Parathyroid adenoma (tissue), 2 donors: ENCODE results near the gene MSI2.

Source experiments
- H2AFZ ChIP-seq: fragments of 300-600 bp; sonication (generic); one replicate; pipeline ENCODE4 v1.7.0; 2017; ENCODE audit warnings: antibody characterized with exemption, mild to moderate bottlenecking
- H3K27ac ChIP-seq: fragments of 300-600 bp; sonication (generic); one replicate; pipeline ENCODE4 v1.7.0; 2017
- H3K27me3 ChIP-seq: fragments of 300-600 bp; sonication (generic); one replicate; pipeline ENCODE4 v1.7.0; 2017; ENCODE audit warnings: low read length; ENCODE audit not compliant: control insufficient read depth, insufficient read depth
- H3K36me3 ChIP-seq: fragments of 300-600 bp; sonication (generic); one replicate; pipeline ENCODE4 v1.7.0; 2017; ENCODE audit warnings: low read length; ENCODE audit not compliant: control insufficient read depth, insufficient read depth
- H3K4me1 ChIP-seq: fragments of 300-600 bp; sonication (generic); one replicate; pipeline ENCODE4 v1.7.0; 2017; ENCODE audit warnings: control low read depth
- H3K4me2 ChIP-seq: fragments of 300-600 bp; sonication (generic); one replicate; pipeline ENCODE4 v1.7.0; 2017; ENCODE audit warnings: low read length
- H3K4me3 ChIP-seq: fragments of 300-600 bp; sonication (generic); one replicate; pipeline ENCODE4 v1.7.0; 2017; ENCODE audit warnings: low read depth, low read length
- H3K79me2 ChIP-seq: fragments of 300-600 bp; sonication (generic); one replicate; pipeline ENCODE4 v1.7.0; 2017; ENCODE audit warnings: control low read depth
- H3K9ac ChIP-seq: fragments of 300-600 bp; sonication (generic); one replicate; pipeline ENCODE4 v1.7.0; 2017; ENCODE audit warnings: mild to moderate bottlenecking
- H3K9me3 ChIP-seq: fragments of 300-600 bp; sonication (generic); one replicate; pipeline ENCODE4 v1.7.0; 2017; ENCODE audit warnings: low read length; ENCODE audit not compliant: control insufficient read depth
- TF ChIP-seq, protein P1 (sequence below): fragments of 300-600 bp; sonication (generic); IDR thresholded peaks from one replicate; pipeline ENCODE4 v1.7.0; 2017; ENCODE audit warnings: antibody characterized with exemption, mild to moderate bottlenecking
- donor health status: primary hyperparathyroidism.

The MSI2 gene

DNA sequence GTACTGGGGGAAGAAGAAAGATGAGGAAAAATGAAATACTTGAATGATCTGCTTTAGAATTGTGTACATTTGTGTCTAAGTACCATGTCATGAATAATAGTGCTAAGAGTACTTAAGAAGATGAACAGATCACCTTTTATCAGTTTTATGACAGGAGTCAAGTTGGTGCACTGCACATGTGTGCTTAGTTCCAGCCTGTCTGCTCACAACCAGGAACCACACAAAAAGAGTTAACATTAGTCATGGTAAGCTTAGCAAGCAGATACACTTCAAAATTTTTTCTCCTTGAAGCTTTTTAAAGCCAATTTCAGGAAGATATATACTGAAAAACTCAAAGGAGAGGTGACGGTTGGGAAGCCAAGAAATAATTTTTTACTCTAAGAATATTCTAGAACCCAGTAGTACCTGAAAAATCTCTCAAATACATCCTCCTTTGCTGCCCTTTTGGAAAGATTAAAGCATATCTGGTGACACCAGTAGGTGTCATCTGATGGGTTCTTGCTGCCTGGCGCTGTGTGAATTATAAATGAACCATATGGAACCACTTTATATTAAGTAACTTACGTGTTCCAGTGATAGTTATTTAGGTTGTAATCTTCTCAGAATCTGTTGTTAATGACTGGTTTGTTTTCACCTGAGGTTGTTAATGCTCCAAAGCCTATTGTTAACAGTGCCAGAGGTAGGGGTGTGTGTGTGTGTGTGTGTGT, 93.4 kb downstream of the MSI2 start:
- no peak overlapping the region for H2AFZ ChIP-seq
- no peaks in the 10 kb centered on the region for H3K27me3 ChIP-seq
- TF ChIP-seq, protein P1, sequence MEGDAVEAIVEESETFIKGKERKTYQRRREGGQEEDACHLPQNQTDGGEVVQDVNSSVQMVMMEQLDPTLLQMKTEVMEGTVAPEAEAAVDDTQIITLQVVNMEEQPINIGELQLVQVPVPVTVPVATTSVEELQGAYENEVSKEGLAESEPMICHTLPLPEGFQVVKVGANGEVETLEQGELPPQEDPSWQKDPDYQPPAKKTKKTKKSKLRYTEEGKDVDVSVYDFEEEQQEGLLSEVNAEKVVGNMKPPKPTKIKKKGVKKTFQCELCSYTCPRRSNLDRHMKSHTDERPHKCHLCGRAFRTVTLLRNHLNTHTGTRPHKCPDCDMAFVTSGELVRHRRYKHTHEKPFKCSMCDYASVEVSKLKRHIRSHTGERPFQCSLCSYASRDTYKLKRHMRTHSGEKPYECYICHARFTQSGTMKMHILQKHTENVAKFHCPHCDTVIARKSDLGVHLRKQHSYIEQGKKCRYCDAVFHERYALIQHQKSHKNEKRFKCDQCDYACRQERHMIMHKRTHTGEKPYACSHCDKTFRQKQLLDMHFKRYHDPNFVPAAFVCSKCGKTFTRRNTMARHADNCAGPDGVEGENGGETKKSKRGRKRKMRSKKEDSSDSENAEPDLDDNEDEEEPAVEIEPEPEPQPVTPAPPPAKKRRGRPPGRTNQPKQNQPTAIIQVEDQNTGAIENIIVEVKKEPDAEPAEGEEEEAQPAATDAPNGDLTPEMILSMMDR: no peak
- peak overlapping the region; percentile 3 for H3K27ac ChIP-seq
- H3K4me3 ChIP-seq: no peak overlapping the region
- H3K9ac ChIP-seq: no peak overlapping the region
- no peak overlapping the region for H3K4me2 ChIP-seq
- H3K79me2 ChIP-seq: peaks cover 86% of the 10 kb centered on the region
- H3K4me1 ChIP-seq: peaks cover 18% of the 10 kb centered on the region
- no peaks in the 10 kb centered on the region for H3K9me3 ChIP-seq
- H3K36me3 ChIP-seq: no peaks in the 10 kb centered on the region

DNA sequence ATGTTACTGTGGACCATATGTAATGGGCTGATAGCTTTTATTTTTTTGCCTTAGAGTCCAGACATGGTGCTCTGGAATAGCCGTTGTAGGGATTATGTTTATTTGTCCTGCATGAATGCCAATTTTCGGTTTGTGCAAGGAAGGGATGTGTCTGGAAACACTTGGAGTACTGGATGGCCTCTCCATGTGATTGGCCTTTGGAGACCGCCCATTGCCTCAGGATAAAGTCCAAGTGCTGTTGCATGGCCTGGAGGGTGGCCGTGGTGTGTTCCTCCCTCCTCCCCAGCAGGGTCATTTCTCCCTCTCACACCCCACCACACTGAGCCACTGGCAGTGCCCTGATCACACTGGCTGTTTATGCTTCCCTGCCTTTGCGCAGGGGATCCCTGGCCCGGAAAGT, 93.9 kb downstream of the MSI2 start:
- Histone ChIP-seq H3K27ac (no peak overlapping the region), H3K4me3 (no peak overlapping the region), H3K36me3 (no peaks in the 10 kb centered on the region), H3K79me2 (peaks cover 84% of the 10 kb centered on the region), H3K4me1 (peaks cover 19% of the 10 kb centered on the region), H3K27me3 (no peaks in the 10 kb centered on the region), H3K4me2 (no peak overlapping the region), H3K9ac (no peak overlapping the region), H2AFZ (no peak overlapping the region), H3K9me3 (no peaks in the 10 kb centered on the region)
- TF ChIP-seq, protein P1: no peak

DNA sequence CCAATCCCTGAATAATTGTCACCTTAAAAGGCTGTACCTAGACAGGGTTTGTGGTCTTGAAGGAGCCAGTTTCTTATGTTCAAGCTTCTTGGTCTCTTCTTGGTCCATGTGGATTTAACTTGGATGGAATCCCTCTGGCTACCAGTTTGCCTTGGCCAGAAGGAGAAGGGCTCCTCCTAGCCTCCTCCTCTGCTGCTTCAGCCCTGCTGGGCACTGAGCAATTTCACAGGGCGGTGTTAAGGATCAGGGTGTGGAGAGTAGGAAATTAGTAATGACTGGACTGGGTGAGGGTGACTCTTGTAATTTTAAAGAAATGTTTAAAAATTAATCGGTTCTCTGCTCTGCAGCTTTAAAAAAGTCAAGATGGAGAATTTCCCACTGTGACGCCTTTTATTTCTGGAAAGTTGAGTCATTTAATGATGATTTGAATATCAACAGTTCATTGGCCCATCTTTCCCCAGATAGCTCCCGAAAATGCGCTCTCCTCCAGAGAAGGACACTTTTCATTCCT, 96.4 kb downstream of the MSI2 start:
- H2AFZ ChIP-seq: no peak overlapping the region
- H3K4me2 ChIP-seq: no peak overlapping the region
- H3K27me3 ChIP-seq: no peaks in the 10 kb centered on the region
- H3K27ac ChIP-seq: no peak overlapping the region
- peaks cover 30% of the 10 kb centered on the region for H3K4me1 ChIP-seq
- H3K9me3 ChIP-seq: no peaks in the 10 kb centered on the region
- H3K79me2 ChIP-seq: peaks cover 80% of the 10 kb centered on the region
- H3K36me3 ChIP-seq: no peaks in the 10 kb centered on the region
- TF ChIP-seq, protein P1: no peak
- no peak overlapping the region for H3K9ac ChIP-seq
- no peak overlapping the region for H3K4me3 ChIP-seq

DNA sequence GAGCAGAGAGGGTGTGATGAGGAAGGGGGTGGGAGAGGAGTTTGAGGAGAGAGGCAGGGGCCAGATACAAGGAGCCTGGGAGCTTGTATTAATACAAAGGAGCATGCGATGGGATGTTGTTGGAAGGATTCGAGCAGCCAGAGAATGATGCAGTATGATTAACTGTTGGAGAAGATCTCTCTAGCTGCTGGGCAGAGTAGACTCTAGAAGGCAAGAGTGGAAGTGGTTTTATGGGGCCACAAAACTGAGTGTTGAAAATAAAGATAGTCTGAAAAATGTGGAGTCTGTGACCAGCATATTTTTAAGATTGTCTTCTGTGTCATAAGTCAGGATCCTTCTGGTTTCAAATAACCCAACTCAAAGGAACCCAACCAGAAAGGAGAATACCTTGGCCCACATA, 98.3 kb downstream of the MSI2 start:
- no peaks in the 10 kb centered on the region for H3K9me3 ChIP-seq
- H3K79me2 ChIP-seq: peaks cover 78% of the 10 kb centered on the region
- H3K27me3 ChIP-seq: no peaks in the 10 kb centered on the region
- TF ChIP-seq, protein P1: no peak
- no peak overlapping the region for H3K9ac ChIP-seq
- no peaks in the 10 kb centered on the region for H3K36me3 ChIP-seq
- H3K4me2 ChIP-seq: no peak overlapping the region
- H3K4me1 ChIP-seq: peaks cover 40% of the 10 kb centered on the region
- no peak overlapping the region for H2AFZ ChIP-seq
- no peak overlapping the region for H3K4me3 ChIP-seq
- H3K27ac ChIP-seq: peak overlapping the region; percentile 42
